Right renal cortex interstitium (tissue), 3 donors: Measurements from ENCODE around the gene CCM2L. TPM values are rescaled to one million over a fixed set of nuclear protein-coding genes. Genes with fewer than 3 reads are reported as not detected.
A peak's percentile ranks its signal among the peaks of the same experiment; 100 is the strongest.

Source experiments
- DNase-seq, 3 donors: peaks; one replicate each; pipeline ENCODE4 v3.0.0-alpha.2; 2013; ENCODE audit warnings: low read depth in 3 of 3, low spot score in 2 of 3
- polyA plus RNA-seq, 3 donors: library from polyadenylated mRNA; unstranded; fragments of 120-200 nt; gene quantifications; one replicate each; pipeline ENCODE4 v1.2.1, GENCODE V29; 2013; ENCODE audit not compliant: insufficient read length in 3 of 3

The CCM2L gene
- 1 to 10 TPM; 6.3 to 6.4 (median 6.3) TPM for polyA plus RNA-seq

DNA sequence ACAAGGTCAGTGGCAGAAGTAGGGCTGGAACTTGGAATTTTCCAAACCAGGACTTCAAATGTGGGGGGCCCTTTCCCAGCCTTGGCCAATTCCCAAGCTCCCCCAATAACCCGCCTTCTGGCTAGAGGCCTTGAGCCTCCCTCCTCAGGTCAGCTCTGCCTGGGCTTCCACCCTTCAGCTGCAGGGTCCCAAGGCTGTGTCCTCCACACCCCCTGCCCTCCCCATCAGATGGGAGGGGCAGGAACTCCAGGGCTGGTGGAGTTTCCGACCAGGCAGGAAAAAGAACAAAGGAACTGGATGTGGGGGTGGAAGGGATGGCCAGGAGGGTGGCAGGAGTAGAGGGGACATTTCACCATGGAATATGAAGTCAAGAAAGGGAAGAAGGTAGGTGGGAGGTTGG, at the start of gene CCM2L:
Gene CCM2L, plus strand, starts transcription at position 338 of the 400 bp plus-strand sequence. Its CDS starts 17 bp downstream, at position 355.
- no peak for DNase-seq

DNA sequence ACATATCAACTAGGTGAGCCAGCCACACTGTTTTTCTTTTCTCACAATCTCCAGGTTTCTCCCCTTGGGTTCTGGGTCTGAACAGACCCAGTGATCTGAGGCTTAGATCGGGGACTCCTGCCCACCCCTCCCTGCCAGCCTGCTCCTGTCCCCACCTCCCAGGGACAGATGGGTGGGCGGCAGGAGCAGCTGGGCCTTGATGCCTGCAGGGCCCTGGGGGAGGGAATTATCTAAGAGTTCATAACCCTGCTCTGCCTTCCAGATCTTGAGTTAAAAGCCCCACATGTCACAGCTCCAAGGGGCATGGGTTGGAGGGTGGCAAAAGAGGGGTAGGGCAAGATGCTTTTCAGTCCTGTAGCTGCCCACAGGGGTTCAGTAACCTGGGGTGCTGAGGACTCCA, 47.5 kb upstream of the CCM2L start:
- DNase-seq: no peak

DNA sequence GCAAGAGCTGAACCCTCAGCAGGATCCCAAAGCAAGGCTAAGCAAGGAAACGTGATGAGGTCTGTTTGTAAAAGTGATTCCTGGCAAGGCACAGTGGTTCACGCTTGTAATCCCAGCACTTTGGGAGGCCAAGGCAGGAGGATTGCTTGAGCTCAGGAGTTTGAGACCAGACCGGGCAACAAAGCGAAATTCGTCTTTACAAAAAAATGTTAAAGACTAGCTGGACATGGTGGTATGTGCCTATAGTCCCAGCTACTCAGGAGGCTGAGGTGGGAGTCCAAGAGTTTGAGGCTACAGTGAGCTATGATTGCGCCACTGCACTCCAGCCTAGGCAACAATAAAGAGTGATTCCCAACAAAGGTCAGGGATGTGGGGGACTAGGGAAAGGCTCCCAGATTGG, 46.3 kb upstream of the CCM2L start:
- DNase-seq: no peak

DNA sequence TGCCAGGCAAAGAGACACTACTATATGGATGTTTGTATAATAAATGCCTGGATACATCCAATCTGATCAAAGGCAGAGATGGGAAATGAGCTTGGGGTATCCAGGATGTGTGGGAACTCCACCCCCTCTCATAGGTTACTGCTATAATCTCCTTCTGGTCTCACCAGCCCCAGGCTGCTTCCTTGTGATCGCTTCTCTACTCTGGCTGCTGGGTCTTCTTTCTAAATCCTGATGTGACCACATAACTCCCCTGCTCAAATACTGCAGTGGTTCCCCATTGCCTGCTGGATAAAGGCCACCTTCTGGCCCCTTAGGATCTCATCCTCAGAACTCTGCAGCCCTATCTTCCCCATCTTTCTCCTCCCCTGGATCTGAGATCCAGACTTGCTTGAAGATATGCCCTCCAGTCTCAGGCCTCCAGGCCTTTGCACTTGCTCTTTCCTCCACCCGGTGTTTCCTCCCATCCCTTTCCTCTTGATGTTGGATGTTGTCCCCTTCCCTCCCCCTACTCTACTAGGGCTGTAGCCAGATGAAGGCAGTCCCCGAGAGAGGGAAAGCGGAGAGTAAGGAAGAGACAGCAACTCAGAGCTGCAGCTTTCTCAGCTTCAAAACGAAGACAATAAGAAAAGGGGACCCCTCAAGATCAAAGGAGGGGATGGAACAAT, 43.1 kb upstream of the CCM2L start:
- no peak for DNase-seq

DNA sequence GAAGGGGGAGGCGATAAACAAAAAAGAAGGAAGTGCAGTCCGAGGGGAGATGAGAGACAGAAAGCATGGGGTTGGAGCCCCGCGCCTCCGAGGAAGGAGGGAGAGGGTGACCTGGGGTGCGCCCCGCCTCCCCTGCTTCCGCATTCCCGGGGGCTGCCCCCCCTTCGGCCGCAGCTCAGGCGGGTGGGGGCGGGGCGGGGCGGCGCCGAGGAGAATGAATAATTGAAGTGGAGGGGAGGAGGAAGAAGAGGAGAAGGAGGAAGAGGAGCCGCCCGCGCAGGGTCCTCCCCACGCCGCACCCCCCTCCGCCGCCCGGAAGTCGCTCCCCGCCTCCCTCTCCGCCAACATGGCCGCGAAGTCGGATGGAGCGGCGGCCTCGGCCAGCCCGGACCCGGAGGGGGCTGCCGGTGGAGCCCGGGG, 42.4 kb upstream of the CCM2L start, which contains the start of gene XKR7:
Gene XKR7, plus strand, starts transcription at position 322 of the 420 bp plus-strand sequence. Its CDS starts 25 bp downstream, at position 347.
- DNase-seq: no peak

DNA sequence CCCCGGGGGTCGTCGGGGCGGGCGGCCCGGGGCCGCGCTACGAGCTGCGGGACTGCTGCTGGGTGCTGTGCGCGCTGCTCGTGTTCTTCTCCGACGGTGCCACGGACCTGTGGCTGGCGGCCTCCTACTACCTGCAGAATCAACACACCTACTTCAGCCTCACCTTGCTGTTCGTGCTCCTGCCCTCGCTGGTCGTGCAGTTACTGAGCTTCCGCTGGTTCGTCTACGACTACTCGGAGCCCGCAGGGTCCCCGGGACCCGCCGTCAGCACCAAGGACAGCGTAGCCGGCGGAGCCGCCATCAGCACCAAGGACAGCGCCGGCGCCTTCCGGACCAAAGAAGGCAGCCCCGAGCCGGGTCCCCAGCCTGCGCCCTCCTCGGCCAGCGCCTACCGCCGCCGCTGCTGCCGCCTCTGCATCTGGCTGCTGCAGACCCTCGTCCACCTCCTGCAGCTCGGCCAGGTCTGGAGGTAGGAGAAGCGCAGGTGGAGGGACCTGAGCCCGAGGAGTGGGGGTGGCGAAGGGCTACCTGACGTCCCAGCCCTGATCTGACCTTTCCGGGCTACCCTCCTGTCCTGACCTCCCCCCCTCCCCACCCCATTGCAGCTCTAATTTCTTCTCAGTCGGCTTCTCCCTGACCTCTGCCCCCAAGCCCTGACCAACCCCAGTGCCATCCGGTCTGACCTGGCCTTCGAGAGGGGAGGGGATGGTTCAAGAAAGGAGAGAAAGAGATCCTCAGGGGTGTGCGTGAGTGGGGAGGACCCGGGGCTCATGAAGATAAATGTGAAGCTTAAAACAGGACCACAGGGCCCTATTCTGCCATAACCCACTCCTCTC, 41.7 kb upstream of the CCM2L start:
- peak; percentile 65 to 79 (median 77) for DNase-seq

DNA sequence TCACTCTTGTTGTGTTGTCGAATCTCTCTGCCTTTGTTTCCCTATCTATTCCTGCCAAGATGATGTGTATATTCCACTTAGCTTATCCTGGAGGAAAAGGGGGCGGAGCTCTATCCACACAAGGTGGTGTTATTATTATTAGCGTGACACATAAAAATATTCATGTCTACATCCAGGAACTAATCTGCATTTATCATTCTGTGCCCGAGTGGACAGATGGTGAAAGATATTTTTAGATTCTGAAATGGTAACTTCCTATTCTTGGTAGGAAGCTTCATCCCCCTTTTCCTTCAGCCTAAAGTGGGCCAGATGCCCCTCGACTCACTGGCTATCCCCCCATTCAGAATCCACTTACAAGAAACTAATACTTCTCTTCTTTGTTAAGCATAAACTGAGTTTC, 40.2 kb upstream of the CCM2L start:
- DNase-seq: no peak

DNA sequence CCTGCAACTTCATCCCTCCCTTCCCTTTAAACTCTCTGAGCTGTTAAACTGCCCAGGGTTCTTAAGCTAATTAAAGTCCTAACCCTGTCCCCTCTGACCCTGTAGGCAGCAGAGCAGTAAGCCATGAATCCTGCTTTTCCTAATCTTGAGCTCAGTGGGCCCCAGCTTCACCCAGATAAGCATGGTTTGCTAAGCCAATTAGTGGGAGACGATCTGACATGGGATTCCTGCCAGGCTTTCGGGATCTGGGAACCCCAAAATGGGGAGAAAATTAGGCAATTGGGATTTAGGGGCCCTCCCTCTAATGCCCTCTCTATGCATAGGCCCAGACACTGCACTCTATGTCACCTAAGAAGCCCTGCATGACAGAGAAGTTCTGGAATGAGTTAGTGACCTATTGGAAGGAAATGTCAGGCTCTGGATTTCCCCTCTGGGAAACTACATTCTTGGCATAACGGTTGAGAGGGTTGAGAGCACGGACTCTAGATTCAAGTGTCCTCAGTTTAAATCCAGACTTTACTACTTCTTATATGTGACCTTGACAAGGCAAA, 37.7 kb upstream of the CCM2L start:
- peak in 1 of 3 donors; percentile 53 for DNase-seq

DNA sequence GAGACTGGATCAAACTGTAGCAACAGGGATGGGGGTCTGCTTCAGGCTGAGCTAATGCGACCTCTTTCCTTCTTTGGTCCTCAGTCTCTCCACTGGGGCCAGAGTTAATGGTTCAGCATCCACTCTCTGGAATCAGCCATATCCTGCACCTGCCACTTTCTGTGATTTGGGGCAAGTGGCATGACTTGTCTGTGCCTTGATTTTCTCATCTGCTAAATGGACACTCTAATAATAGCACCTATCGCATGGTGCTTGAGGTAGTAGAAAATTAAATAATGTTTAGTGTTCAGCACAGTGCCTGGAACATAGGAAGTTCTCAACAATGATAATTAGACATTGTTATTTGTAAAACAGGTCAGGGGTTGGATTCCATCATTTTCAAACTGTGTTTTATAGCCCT, 35.9 kb upstream of the CCM2L start:
- DNase-seq: no peak

DNA sequence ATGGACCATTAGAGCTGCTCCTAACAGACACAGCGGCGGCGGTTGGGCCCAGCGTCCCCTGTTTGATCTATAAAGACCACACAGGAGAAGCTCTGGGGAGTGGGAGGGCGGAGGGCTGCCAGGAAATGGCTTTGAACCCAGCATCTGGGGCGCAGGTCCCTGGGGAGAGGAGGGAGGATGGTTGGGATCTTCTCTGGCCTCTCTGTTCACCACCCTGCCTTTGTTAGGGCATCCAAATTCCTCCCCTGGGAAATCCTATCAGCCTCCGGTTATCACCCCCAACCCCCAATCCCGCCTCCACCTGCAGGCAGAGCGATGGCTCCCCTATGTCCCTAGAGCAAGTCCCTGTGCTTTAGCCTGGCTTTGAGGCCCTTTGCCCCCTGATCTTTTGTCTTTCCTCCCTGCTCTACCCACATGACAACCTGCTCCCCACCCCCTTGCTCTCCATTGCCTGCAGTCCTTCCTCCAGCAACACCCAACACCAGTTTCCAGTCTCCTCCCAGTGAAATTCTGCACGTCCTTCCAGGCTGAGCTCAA, 35.2 kb upstream of the CCM2L start:
- peak in 1 of 3 donors; percentile 51 for DNase-seq

DNA sequence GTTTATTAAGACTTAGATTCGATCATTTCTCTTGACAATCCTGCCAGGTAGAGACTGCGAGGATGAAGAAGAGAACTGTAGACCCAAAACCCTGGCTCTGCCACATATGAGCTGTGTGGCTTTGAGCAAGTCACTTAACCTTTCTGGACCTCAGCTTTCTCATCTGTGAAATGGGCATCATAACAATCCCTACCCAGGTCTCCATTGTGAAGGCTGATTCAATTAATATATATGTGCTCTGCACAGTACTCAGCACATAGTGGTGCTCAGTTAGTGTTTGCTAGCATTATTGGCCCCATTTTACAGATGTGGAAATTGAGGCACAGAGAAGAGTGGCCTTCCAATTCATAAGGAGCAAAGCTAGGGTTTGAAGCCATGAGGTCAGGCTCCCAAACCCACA, 34.4 kb upstream of the CCM2L start:
- no peak for DNase-seq

DNA sequence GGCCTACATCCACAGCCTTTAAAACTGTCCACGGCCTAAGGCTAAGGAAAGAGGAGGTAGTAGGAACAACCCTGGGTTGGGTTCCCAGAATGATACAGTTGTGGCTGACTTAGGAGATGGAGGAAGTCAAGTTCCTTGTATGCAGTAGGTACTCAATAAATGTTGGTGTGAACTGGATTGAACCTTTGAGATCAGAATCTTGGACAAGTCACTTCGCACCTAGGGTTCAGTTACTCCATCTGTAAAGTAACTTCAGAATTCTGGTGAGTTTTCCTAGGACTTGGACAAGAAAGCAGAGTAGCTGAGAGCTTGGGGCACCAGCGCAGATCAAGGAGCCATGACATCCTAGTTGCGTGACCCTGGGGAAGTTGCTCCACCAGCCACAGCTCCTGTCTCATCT, 33.2 kb upstream of the CCM2L start:
- no peak for DNase-seq

DNA sequence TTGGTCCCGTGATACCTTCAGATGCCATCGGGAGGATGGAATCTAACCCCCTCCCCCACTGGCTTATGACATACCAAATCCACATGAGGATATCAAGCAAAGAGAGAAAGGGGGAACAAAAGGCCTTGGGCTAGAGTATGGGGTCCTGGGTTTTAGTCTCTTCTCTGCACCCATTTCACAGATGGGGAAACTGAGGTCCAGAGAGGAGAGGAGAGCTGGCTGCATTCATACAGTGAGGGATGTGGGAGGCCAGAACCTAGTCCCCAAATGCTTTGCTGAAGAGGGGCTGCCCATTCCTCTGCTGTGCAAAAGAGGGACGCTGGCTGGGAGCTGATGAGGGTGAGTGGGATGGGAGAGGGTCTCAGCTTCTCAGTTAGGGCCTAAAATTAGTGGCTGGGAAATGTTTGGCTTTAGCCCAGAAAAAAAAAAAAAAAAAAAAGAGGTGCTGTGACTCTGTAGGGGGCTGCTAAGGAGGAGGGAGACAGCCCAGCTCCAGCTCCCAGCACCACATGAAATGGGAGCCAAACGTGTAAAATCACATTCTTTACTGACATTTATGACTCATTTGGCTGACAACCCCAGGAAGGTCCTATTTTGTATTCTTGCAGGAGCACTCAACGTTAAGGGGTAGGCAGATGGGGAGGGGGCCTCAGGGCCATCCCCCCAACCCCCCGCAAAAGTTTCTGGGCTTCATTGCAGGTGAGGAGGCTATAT, 30.4 kb upstream of the CCM2L start:
- DNase-seq: no peak

DNA sequence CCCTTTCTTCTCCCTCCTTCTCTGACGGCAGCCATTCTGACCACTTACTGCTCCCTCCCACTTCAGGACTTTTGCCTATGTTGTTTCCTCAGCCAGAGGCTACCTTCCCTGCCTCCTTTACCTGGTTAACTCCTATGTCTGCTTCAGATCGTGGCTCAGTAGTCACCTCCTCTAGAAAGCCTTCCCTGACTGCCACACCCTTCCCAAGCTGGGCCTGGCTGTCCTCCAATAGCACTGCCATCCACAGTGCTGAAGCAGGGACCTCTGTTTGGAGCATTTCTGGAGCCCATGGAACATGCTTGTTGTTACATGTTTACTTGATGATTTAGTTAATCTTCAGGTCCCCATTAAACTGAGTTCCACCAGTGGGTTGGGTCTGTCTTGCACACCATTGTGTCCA, 28.5 kb upstream of the CCM2L start:
- DNase-seq: no peak

DNA sequence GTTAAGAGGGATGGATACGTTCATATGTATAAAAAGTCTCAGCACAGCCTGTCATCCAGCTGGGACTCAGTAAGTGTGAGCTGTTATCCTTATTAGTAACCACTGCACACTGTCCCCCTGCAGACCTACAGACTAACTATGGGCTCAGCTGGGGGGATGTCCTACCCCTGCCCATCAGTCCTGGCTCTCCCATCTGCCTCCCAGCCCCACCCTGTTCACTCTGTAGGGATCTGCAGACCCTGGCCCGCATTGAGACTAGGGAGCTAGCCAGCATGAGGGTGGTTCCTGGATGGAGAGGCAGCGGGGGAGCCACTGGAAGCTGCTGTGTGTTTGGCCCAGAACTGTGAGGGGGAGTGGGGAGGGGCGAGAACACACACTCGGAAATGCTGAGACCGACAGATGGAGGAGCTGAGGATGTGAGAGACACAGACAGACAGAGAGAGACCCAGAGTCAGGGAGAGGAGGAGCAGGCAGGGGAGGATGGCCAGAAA, 25.2 kb upstream of the CCM2L start:
- no peak for DNase-seq

DNA sequence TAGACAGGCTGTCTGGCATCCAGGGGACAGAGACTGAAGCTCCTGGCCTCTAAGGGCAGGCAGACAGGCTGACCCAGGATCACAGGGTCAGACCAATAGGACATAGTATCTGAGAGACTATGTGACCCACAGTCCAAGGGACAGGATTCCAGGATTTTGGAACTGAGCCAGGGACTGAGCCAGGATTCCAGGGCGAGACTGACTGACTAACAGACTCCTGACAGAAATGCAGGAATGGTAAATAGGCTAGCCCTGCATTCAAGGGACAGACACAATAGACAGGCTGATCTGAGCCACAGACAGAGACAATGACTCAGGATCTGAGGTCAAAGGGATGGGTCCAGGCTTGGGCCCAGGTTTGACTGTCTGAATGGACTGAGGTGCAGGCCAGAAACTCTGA, 22.5 kb upstream of the CCM2L start:
- no peak for DNase-seq

DNA sequence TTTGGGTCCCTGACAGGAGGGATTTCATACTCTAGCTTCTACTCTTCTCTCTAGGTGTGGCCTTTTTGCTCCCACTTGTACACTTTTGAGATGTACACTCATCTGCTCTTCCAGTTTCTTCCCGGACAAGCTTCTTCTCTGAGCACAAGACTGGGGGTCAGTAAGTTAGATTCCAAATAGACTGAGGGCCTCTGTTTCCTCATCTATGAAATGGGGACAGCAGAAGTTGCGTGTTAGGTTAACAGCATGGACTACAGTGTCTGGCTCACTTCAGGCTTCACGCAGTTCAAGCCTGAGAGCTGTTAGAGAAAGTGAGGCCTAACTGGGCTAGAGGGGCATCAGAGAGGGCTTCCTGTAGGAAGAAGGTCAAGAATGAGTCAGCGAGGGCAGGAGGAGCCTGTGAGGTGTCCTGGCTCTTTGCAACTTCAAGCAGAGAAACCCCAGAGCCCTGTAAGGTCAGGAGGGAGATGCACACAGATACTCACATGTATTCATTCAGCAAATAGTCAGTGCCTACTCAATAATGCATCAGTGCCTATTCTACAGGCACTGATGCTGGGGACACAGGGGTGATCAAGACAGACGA, 21.7 kb upstream of the CCM2L start:
- no peak for DNase-seq

DNA sequence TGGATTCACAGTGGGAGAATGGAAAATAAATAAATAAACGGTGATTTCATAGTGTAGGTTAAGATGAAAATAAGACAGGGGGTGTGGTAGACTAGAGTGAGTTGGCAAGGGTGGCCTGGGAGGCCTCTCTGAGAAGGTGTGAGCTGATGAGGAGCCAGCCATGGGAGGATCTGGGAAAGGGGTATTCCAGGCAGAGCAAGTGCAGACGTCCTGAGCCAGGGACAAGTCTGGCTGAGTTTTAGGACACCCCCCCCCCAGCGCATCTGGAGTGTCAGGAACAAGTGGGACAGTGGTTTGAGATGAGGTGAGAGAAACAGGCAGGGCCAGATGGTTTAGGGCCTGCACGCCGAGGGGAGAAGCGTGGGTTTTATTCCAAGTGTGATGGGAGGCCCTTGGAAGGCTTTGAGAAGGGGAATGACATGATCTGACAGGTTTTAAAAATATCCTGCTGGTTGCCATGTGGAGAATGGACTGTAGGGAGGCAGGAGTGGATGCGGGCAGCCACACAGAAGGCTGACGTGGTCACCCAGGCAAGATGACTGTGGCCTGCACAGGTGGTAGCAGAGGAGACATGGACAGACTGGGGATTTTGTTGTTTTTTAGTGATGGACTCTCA, 21.1 kb upstream of the CCM2L start:
- no peak for DNase-seq

DNA sequence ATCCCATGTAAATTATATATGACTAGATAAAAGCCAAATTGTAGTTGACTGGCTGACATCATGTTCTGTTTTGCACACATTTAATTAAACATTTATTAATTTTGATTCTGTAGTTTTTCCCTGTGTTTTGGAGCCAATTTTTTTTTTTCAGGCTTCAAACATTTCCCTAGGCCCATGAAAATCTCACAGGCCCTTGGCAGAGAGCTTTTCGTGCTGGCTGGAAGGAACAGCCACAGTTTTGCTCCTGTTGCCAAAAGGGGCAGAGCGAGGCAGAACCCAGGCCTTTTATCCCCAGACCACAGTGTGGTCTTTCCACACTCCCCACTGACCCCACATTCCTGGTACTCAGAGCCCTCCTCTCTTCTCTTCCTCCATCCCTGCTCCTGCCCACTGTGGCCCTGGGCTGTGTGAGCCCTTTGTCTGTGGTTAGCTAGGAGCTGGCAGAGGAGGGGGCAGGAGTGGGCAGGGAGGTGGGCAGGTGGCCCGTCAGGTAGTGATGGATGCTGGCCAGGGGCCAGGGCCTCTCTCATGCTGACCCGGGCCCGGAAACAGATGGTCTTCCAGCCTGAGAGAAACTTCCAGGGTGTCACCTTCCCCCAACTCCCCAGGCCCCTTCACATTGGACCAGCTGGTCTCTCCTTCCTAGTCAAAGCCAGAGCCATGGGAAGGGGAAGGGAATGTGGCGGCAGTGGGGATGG, 19.4 kb upstream of the CCM2L start:
- DNase-seq: no peak
